Right renal cortex interstitium (tissue), 3 donors: ENCODE data around the gene TOMM20L. TPM values are rescaled to one million over a fixed set of nuclear protein-coding genes. Genes with fewer than 3 reads are reported as not detected.
A peak's percentile ranks its signal among the peaks of the same experiment; 100 is the strongest.
"Not testable (repeated sequence)": the region's sequence is repeated elsewhere in the genome, so short reads cannot be mapped to it uniquely, and the experiment has no call there.

Experiments used
- DNase-seq, 3 donors: peaks; one replicate each; pipeline ENCODE4 v3.0.0-alpha.2; 2013; ENCODE audit warnings: low read depth in 3 of 3, low spot score in 2 of 3
- polyA plus RNA-seq, 3 donors: library from polyadenylated mRNA; unstranded; fragments of 120-200 nt; gene quantifications; one replicate each; pipeline ENCODE4 v1.2.1, GENCODE V29; 2013; ENCODE audit not compliant: insufficient read length in 3 of 3

The TOMM20L gene
- polyA plus RNA-seq: 1 to 10 TPM; 1.1 to 2.1 (median 1.4) TPM

GRCh38 chr14:58395812-58396788, at the start of gene TOMM20L:
TSS of gene TOMM20L (plus strand) at chr14:58395930. CDS start at chr14:58395958, 28 bp downstream.
- DNase-seq: peak; percentile 42 to 53 (median 52)

- DNase-seq: no peak
Measured at GRCh38 chr14:58353516-58354299, 42.0 kb upstream of the TOMM20L start.

GRCh38 chr14:58354808-58355207, 40.9 kb upstream of the TOMM20L start:
- DNase-seq: no peak

GRCh38 chr14:58356268-58356667, 39.5 kb upstream of the TOMM20L start:
- DNase-seq: no peak

GRCh38 chr14:58362272-58362671, 33.5 kb upstream of the TOMM20L start:
- not testable (repeated sequence) for DNase-seq

GRCh38 chr14:58362798-58363412, 32.8 kb upstream of the TOMM20L start:
- DNase-seq: no peak

GRCh38 chr14:58364316-58364715, 31.4 kb upstream of the TOMM20L start:
- no peak for DNase-seq

- no peak for DNase-seq
Measured at GRCh38 chr14:58367296-58367695, 28.4 kb upstream of the TOMM20L start.

GRCh38 chr14:58368956-58369355, 26.8 kb upstream of the TOMM20L start:
- DNase-seq: no peak

- DNase-seq: no peak
Measured at GRCh38 chr14:58376791-58377190, 18.9 kb upstream of the TOMM20L start.

GRCh38 chr14:58390830-58391229, 4.9 kb upstream of the TOMM20L start:
- no peak for DNase-seq

GRCh38 chr14:58395562-58395811, 243 bp upstream of the TOMM20L start:
- DNase-seq: peak in 1 of 3 donors; percentile 4

- DNase-seq: no peak
Measured at GRCh38 chr14:58397156-58397555, 1.4 kb downstream of the TOMM20L start.

GRCh38 chr14:58398495-58398894, 2.8 kb downstream of the TOMM20L start:
- DNase-seq: no peak

GRCh38 chr14:58398895-58399294, 3.2 kb downstream of the TOMM20L start:
- no peak for DNase-seq

- DNase-seq: no peak
Measured at GRCh38 chr14:58401587-58401986, 5.9 kb downstream of the TOMM20L start.

- DNase-seq: no peak
Measured at GRCh38 chr14:58408681-58409215, 13.0 kb downstream of the TOMM20L start.

- no peak for DNase-seq
Measured at GRCh38 chr14:58414845-58415244, 19.1 kb downstream of the TOMM20L start.

- DNase-seq: no peak
Measured at GRCh38 chr14:58415636-58416547, 20.2 kb downstream of the TOMM20L start.

- DNase-seq: not testable (repeated sequence)
Measured at GRCh38 chr14:58416934-58417333, 21.2 kb downstream of the TOMM20L start.
